Nephron (organoid): ENCODE data around the gene RPRD1A.

Experiments
- H3K27ac Mint-ChIP-seq, 3 experiments: 2 replicates each; pipeline ENCODE4 v1.8.0; 2020; ENCODE audit warnings: mixed read lengths in 3 of 3, mild to moderate bottlenecking in 2 of 3, moderate library complexity in 1 of 3
- H3K27me3 Mint-ChIP-seq: 2 replicates; pipeline ENCODE4 v1.8.0; 2021; ENCODE audit warnings: low read depth, mild to moderate bottlenecking, moderate library complexity, mixed read lengths
- H3K36me3 Mint-ChIP-seq: 2 replicates; pipeline ENCODE4 v1.8.0; 2020; ENCODE audit warnings: low read depth, mixed read lengths
- H3K4me1 Mint-ChIP-seq: 2 replicates; pipeline ENCODE4 v1.8.0; 2020; ENCODE audit warnings: mixed read lengths
- H3K4me3 Mint-ChIP-seq, 3 experiments: 2 replicates each; pipeline ENCODE4 v1.8.0; 2020; ENCODE audit warnings: mild to moderate bottlenecking in 3 of 3, mixed read lengths in 3 of 3, moderate library complexity in 2 of 3
- H3K9me3 Mint-ChIP-seq: 2 replicates; pipeline ENCODE4 v1.8.0; 2020; ENCODE audit warnings: mixed read lengths
- CTCF ChIP-seq, 3 experiments: fragments of 200-600 bp; sonication (generic); IDR thresholded peaks; one replicate each; pipeline ENCODE4 v1.5.0; 2021; ENCODE audit warnings: antibody characterized with exemption in 3 of 3; ENCODE audit not compliant: unreplicated experiment in 3 of 3

RPRD1A gene

GRCh38 chr18:36017232-36017631, 50.1 kb downstream of the RPRD1A start:
- TF ChIP-seq CTCF (IDR thresholded peaks at IDR 0.05; ENCODE audit: unreplicated experiment in 3 of 3), result no peak
- H3K9me3 Mint-ChIP-seq, result no peaks in the 10 kb centered on the region
- H3K36me3 Mint-ChIP-seq, result no peaks in the 10 kb centered on the region
- no peaks in the 10 kb centered on the region for H3K27me3 Mint-ChIP-seq
- no peaks in the 10 kb centered on the region for H3K4me1 Mint-ChIP-seq
- peak overlapping the region in 2 of 3 experiments; percentile 15 to 55 for H3K27ac Mint-ChIP-seq
- H3K4me3 Mint-ChIP-seq, result no peak overlapping the region

DNA sequence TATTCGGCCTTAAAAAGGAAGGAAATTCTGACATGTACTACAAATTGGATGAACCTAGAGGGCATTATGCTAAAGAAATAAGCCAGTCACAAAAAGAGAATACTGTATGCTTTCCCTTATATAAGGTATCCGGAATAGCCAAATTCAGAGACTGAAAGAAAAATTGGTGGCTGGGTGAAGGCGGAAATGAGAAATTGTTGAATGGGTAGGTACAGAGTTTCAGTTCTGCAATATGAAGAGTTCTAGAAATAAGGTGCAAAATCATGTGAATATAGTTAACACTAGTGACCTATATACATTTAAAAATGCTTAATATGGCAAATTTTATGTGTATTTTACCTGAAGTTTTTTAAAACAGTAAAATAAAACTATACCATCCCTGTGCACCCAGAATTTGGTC, 51.7 kb downstream of the RPRD1A start:
- Mint-ChIP-seq H3K27ac (no peak overlapping the region), H3K9me3 (no peaks in the 10 kb centered on the region)

GRCh38 chr18:36012891-36013290, 54.5 kb downstream of the RPRD1A start:
- no peak for TF ChIP-seq CTCF (IDR thresholded peaks at IDR 0.05; ENCODE audit: unreplicated experiment in 3 of 3)
- Mint-ChIP-seq H3K4me3 (no peak overlapping the region), H3K9me3 (no peaks in the 10 kb centered on the region), H3K27ac (no peak overlapping the region), H3K4me1 (no peaks in the 10 kb centered on the region), H3K36me3 (no peaks in the 10 kb centered on the region), H3K27me3 (no peaks in the 10 kb centered on the region)

More for the DNA sequence above, 51.7 kb downstream of the RPRD1A start:
- TF ChIP-seq CTCF (IDR thresholded peaks at IDR 0.05; ENCODE audit: unreplicated experiment in 3 of 3), result no peak
- Mint-ChIP-seq H3K27me3 (no peaks in the 10 kb centered on the region), H3K4me3 (no peak overlapping the region), H3K36me3 (no peaks in the 10 kb centered on the region), H3K4me1 (no peaks in the 10 kb centered on the region)

GRCh38 chr18:36009214-36009613, 58.1 kb downstream of the RPRD1A start:
- TF ChIP-seq CTCF (IDR thresholded peaks at IDR 0.05; ENCODE audit: unreplicated experiment in 3 of 3), result no peak
- H3K36me3 Mint-ChIP-seq, result no peaks in the 10 kb centered on the region
- H3K27me3 Mint-ChIP-seq, result no peaks in the 10 kb centered on the region
- no peaks in the 10 kb centered on the region for H3K4me1 Mint-ChIP-seq
- no peak overlapping the region for H3K4me3 Mint-ChIP-seq
- H3K9me3 Mint-ChIP-seq, result no peaks in the 10 kb centered on the region
- no peak overlapping the region for H3K27ac Mint-ChIP-seq

GRCh38 chr18:36006997-36007396, 60.4 kb downstream of the RPRD1A start:
- Mint-ChIP-seq H3K27ac (no peak overlapping the region), H3K9me3 (no peaks in the 10 kb centered on the region), H3K36me3 (no peaks in the 10 kb centered on the region), H3K4me3 (no peak overlapping the region), H3K27me3 (no peaks in the 10 kb centered on the region), H3K4me1 (no peaks in the 10 kb centered on the region)
- TF ChIP-seq CTCF (IDR thresholded peaks at IDR 0.05; ENCODE audit: unreplicated experiment in 3 of 3), result no peak

DNA sequence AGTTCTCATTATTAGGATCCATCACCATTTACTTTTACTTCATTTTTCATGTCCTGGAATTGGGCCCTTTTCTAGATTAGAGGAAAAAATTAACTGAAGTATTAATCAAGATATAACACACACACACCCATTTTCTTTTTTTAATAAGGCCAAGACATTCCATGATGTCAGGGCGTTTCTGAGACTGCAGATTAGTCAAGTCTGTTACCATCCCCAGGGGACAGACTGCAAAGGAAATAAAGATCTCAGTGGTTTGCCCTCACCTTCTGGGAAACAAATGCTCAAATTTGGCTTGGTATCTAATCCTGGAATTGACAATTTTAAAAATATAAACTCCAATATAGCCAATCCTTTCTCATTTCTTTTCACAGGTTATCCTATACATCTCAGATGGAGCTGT, 67.4 kb downstream of the RPRD1A start:
- Mint-ChIP-seq H3K9me3 (no peaks in the 10 kb centered on the region), H3K4me1 (no peaks in the 10 kb centered on the region), H3K36me3 (no peaks in the 10 kb centered on the region), H3K27ac (no peak overlapping the region), H3K27me3 (no peaks in the 10 kb centered on the region), H3K4me3 (no peak overlapping the region)
- TF ChIP-seq CTCF (IDR thresholded peaks at IDR 0.05; ENCODE audit: unreplicated experiment in 3 of 3), result no peak
